CD4-positive, alpha-beta T cell treated with Interferon gamma for 1 hour (primary cell): Measurements from ENCODE around the gene TOR4A.

ENCODE experiments used
- DNase-seq: peaks from one replicate; pipeline ENCODE4 v3.0.0-alpha.2; 2020

Gene TOR4A

GRCh38 chr9:137273095-137273490 lies 4.4 kb upstream of the TOR4A start:
- DNase-seq: no peak

GRCh38 chr9:137273611-137274320 lies 3.8 kb upstream of the TOR4A start:
- DNase-seq: no peak

GRCh38 chr9:137275203-137275587 lies 2.3 kb upstream of the TOR4A start:
- DNase-seq: no peak

GRCh38 chr9:137275588-137276472 lies 1.7 kb upstream of the TOR4A start:
- DNase-seq: no peak

GRCh38 chr9:137276473-137277328 lies 825 bp upstream of the TOR4A start:
- no peak for DNase-seq

GRCh38 chr9:137278061-137278701 lies 655 bp downstream of the TOR4A start:
- peak; percentile 31 for DNase-seq

GRCh38 chr9:137278721-137279711 lies 1.5 kb downstream of the TOR4A start:
- DNase-seq: no peak

GRCh38 chr9:137279741-137280473 lies 2.4 kb downstream of the TOR4A start:
- DNase-seq: no peak

- DNase-seq: no peak
Observed at GRCh38 chr9:137280474-137281344, 3.2 kb downstream of the TOR4A start.

GRCh38 chr9:137281345-137282116 lies 4.0 kb downstream of the TOR4A start:
- DNase-seq: no peak

- no peak for DNase-seq
Observed at GRCh38 chr9:137286975-137287383, 9.5 kb downstream of the TOR4A start.

GRCh38 chr9:137293094-137293481 lies 15.6 kb downstream of the TOR4A start:
- DNase-seq: no peak

- no peak for DNase-seq
Observed at GRCh38 chr9:137293482-137294090, 16.1 kb downstream of the TOR4A start.

- DNase-seq: peak; percentile 23
Observed at GRCh38 chr9:137294091-137294680, 16.7 kb downstream of the TOR4A start.

GRCh38 chr9:137294681-137295237 lies 17.2 kb downstream of the TOR4A start:
- DNase-seq: no peak

GRCh38 chr9:137295238-137295811 lies 17.8 kb downstream of the TOR4A start:
- DNase-seq: peak; percentile 30
